Neural cell (in vitro differentiated cells): ENCODE measurements around the gene SLC25A25.

Source experiments
- RAD21 ChIP-seq: fragments of 450-650 bp; conservative IDR thresholded peaks from 2 replicates; pipeline ENCODE4 v1.6.1; 2014; ENCODE audit warnings: antibody characterized with exemption, mild to moderate bottlenecking, moderate library complexity
- TF ChIP-seq, protein P1 (sequence below): fragments of 450-650 bp; IDR thresholded peaks from 2 replicates; pipeline ENCODE4 v1.5.1; 2014; ENCODE audit warnings: antibody characterized with exemption, mild to moderate bottlenecking, moderate library complexity; ENCODE audit not compliant: poor library complexity, severe bottlenecking

DNA sequence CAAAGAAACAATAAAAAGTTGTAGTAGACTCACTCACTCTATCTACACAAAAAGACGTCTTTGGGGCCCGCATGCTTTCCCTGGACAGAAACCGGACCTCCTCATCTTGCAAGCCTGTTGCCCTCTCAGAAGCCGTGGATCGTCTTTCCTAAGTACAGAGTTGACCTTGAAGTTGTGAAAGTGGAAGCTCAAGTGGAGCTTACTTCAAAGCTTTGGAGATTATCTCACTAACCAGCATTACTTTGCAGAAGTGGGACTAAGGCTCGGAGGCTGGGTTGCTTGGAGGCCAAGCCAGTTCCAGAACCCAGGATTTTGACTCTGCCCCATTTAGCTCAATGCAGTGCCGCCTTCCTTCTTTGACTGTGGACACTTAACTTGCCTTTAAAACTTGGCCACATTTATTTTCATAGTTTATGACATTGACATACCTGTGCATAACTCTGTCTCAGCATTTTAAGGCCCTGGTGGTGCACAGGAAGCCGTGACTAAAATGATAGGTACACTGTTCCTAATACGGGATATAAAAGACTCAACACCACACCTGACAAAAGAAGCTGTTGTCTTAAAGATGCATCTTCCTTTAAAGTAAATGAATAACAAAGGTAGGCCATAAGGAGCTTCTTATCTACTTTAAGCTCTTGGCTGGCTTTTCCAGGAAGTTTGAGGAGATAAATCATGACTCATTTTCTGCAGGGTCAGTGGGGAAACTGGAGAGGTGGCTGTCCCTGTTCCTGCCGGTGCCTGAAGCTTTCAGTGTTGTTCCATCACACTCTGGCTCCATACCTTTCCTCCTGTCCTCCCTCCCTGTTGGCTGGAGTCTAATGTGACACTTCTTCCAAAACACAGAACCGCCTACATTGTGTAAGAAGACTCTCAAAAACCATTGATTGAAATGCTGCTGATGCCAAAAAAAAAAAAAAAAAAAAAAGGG, 10.7 kb downstream of the SLC25A25 start:
- TF ChIP-seq, protein P1, sequence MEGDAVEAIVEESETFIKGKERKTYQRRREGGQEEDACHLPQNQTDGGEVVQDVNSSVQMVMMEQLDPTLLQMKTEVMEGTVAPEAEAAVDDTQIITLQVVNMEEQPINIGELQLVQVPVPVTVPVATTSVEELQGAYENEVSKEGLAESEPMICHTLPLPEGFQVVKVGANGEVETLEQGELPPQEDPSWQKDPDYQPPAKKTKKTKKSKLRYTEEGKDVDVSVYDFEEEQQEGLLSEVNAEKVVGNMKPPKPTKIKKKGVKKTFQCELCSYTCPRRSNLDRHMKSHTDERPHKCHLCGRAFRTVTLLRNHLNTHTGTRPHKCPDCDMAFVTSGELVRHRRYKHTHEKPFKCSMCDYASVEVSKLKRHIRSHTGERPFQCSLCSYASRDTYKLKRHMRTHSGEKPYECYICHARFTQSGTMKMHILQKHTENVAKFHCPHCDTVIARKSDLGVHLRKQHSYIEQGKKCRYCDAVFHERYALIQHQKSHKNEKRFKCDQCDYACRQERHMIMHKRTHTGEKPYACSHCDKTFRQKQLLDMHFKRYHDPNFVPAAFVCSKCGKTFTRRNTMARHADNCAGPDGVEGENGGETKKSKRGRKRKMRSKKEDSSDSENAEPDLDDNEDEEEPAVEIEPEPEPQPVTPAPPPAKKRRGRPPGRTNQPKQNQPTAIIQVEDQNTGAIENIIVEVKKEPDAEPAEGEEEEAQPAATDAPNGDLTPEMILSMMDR = no peak
- no peak for TF ChIP-seq RAD21
